HS-27A (cell line): ENCODE measurements around the gene SLC24A5.

Source experiments
- DNase-seq: peaks from one replicate; pipeline ENCODE4 v3.0.0-alpha.2; 2012; ENCODE audit warnings: low read depth, missing footprints

Gene SLC24A5

DNA sequence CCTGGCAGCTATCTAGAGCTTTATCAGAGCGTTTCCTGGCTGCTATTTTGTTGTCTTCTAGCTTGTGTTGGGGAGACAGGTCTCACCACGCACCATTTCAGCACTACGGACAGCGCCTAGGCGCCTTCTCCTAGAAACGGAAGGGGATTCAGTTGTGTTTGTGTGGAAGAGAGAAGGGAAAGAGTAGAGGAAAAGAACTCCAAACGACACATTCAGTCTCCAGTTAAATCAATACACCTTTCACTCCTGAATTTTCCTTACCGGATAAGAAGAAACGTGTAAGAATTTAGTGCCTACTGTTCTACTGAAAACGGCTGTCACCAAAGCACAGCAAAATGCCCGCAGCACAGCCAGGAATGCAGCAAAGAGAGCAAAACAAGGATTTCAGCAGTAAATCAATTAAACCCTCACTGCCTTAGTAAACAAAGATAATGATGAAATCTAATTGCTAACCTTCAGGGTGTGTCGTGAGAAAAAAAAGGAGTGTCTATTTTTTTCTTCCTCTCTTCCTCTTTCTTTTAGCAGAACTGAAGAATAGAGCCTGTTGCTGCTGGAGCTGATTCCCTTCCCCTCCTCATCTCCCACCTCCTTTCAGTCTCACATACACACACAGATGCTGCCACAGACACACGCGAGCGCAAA lies 70.3 kb downstream of the SLC24A5 start:
- no peak for DNase-seq

DNA sequence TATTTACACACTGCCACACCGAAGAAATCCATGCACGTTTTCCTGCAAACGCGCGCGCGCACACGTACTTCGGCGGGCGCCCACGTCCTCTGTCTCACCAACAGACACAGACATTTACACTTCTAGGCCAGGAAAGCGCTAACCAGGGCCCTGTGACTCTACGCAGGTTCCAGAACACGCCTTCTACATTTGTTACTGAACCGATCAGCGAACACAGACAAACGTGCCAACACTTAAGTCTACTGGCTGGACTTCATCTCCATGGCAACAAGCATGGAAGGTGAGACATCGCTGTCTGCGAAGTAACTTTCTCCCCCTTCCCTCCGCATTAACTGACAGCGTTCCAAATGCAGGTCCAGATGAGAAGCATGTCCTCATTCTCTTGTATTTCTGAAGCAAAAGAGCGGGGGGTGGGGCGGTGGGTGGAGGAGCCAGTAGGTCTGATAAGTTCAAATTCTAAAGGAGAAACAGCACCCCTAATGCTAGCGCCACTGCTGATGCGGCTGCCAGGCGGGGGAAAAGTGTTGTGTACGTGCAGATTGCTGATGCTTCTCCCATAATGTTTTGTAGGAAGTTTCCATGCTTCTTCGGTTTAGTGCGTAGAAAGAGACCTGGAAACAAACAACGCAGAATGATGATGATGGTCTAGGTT lies 70.9 kb downstream of the SLC24A5 start, which contains the start of gene CTXN2:
CTXN2 (plus strand) TSS at position 92 of the 652 bp plus-strand sequence. CDS start 9,636 bp downstream, outside the sequence.
- DNase-seq: no peak
